Measurements from ENCODE around the gene C19orf67.

The C19orf67 gene

GRCh38 chr19:14118165-14119051, 32.8 kb upstream of the C19orf67 start (continued):
- peak; percentile 75 for TF ChIP-seq ZBTB10 (tag by site-specific recombination; IDR thresholded peaks at IDR 0.05)
- TF ChIP-seq HIC1 (tag by site-specific recombination; IDR thresholded peaks at IDR 0.05) = peak; percentile 61
- peak; percentile 38; the same call in 1 of the 2 replicates for TF ChIP-seq BCL11A (tag by site-specific recombination; IDR thresholded peaks at IDR 0.05; ENCODE audit: low read depth)
- TF ChIP-seq OSR2 (tag by site-specific recombination; IDR thresholded peaks at IDR 0.05) = 0 out of 2 replicates have a peak, but pooled peaks have one; percentile 6
- TF ChIP-seq ZSCAN18 (tag by site-specific recombination; IDR thresholded peaks at IDR 0.05) = no peak
- no peak for TF ChIP-seq ZFP3 (tag by site-specific recombination; IDR thresholded peaks at IDR 0.05; ENCODE audit: low read depth)
- TF ChIP-seq PRDM10 (tag by site-specific recombination; IDR thresholded peaks at IDR 0.05) = peak; percentile 94
- no peak for TF ChIP-seq ZNF560 (tag by site-specific recombination; IDR thresholded peaks at IDR 0.05; ENCODE audit: borderline replicate concordance)
- no peak for TF ChIP-seq ZNF324 (tag by site-specific recombination; IDR thresholded peaks at IDR 0.05)
- peak; percentile 57; the same call in 1 of the 2 replicates for TF ChIP-seq BCL11B (tag by site-specific recombination; IDR thresholded peaks at IDR 0.05; ENCODE audit: low read depth)
- 0 out of 2 replicates have a peak, but pooled peaks have one; percentile 22 for TF ChIP-seq ZNF366 (tag by site-specific recombination; conservative IDR thresholded peaks at IDR 0.05)

- Histone ChIP-seq H3K4me1 (ENCODE audit: control insufficient read depth, insufficient read depth, low read length) (peaks cover 9% of the 10 kb centered on the region), H3K9me3 (ENCODE audit: control insufficient read depth, insufficient read depth, low read depth, low read length) (no peaks in the 10 kb centered on the region), H3K27ac (ENCODE audit: extremely low read depth, low read depth, low read length) (peak within 1 kb of the TSS; percentile 47; the same call in 1 of the 2 replicates), H3K4me3 (ENCODE audit: low read depth, low read length) (peak within 1 kb of the TSS; percentile 76), H3K36me3 (ENCODE audit: control insufficient read depth in 2 of 2, insufficient read depth in 1 of 2, low read length in 2 of 2) (peaks cover 0 to 24% of the 10 kb centered on the region in 2 experiments; a peak in 2 of 3 replicates)
- ChIA-PET CTCF (no interaction called here), POLR2A (interaction anchor here (0.6 to 5.7 kb wide), 5 partner anchors 9 to 52 kb away, joined by 3 to 45 read pairs (median 4); partner anchors contain the start of gene ASF1B)
- TF ChIP-seq ZNF174 (tag by site-specific recombination; IDR thresholded peaks at IDR 0.05) (no peak), PRDM10 (tag by site-specific recombination; IDR thresholded peaks at IDR 0.05) (peak; percentile 38; the same call in 1 of the 2 replicates), ZBTB7A (tag by site-specific recombination; IDR thresholded peaks at IDR 0.05; ENCODE audit: low read depth) (no peak; the same call in 1 of the 2 replicates), ZNF19 (tag by site-specific recombination; IDR thresholded peaks at IDR 0.05; ENCODE audit: low read depth) (no peak), ZBTB20 (tag by site-specific recombination; IDR thresholded peaks at IDR 0.05) (peak; percentile 36; the same call in 1 of the 2 replicates), ZBTB17 (tag by site-specific recombination; IDR thresholded peaks at IDR 0.05) (no peak)
These were observed 32.1 kb upstream of the C19orf67 start, which contains the start of gene PRKACA for GRCh38 chr19:14117668-14118164. PRKACA (minus strand) TSS chr19:14117762; CDS start chr19:14117547, 215 bp downstream.
